Stimulated activated CD8-positive, alpha-beta memory T cell treated with anti-CD3 and anti-CD28 coated beads, Interleukin-7, amount 100 ng/mL, for 48 hours (primary cell): ENCODE data around the gene VWA8.

Experiments used
- DNase-seq, 2 donors: peaks; one replicate each; pipeline ENCODE4 v3.0.0-alpha.2; 2020; ENCODE audit warnings: low read depth in 1 of 2; ENCODE audit errors: extremely low read depth in 1 of 2

VWA8 gene

GRCh38 chr13:41960637-41961465 is at the start of gene VWA8:
VWA8 (minus strand) TSS chr13:41961109; CDS start chr13:41961015, 94 bp downstream.
- DNase-seq = peak; percentile 76 to 77

GRCh38 chr13:42009057-42009456 is 48.1 kb upstream of the VWA8 start:
- DNase-seq = no peak

DNA sequence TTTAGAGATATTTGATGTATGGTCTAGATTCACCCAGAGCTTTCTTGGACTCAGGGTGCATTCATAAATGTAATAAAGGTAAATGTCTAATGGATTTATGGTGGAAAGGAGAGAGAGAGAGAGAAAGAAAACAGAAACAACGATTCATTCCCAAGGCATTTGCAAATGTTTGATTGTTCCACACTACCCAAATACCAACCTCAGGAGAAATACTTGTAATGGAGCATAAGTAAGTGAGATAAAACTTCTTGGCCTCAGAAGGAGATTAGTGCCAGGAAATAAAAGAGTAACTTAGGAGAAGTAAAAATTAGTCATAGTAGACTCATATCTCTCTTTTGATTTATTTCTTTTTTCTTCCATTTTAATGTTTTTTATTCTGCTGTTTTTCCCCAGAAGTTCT is 46.9 kb upstream of the VWA8 start:
- no peak for DNase-seq

DNA sequence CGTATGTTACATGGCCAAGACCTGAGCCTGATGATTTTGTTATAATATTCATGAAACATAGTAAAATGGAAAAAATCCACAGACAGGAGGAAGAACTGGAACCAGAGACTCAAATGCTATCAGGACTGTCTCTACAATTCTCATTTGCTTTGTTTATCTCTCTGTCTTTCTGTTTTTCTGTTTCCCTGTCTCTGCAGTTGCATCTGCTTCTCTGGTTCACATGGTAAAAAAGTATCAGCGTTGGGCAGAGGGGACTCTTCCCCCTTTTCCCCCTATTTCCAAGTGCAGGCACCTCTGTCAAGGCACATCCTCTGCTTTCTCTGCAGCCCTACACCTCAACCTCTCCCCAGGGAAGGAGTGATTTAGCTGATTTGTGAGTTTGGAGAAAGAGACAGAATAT is 41.2 kb upstream of the VWA8 start:
- no peak for DNase-seq

DNA sequence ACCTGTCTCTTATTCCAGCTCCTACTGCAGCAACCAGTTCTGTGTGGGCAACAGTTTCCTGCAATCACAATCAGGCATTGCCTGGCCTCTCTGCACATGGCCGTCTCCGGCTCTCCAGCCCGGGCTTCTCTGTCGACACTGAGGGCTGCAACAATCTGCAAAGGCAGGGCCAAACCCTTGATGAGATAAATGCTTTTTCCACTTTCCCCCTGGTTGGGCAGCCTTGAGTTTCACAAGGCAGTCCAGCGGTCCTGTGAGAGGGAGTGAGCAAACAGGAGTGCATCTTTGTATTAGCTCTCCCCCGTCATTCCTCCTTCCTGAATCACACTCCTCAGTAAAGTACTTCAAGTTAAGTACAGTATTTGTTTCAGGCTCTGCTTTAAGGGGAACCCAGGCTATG is 40.7 kb upstream of the VWA8 start:
- DNase-seq = no peak

GRCh38 chr13:42000846-42001245 is 39.9 kb upstream of the VWA8 start:
- no peak for DNase-seq

- DNase-seq = no peak
Measured at GRCh38 chr13:41997396-41997795, 36.5 kb upstream of the VWA8 start.

GRCh38 chr13:41995946-41996345 is 35.0 kb upstream of the VWA8 start:
- DNase-seq = peak; percentile 25 to 26

DNA sequence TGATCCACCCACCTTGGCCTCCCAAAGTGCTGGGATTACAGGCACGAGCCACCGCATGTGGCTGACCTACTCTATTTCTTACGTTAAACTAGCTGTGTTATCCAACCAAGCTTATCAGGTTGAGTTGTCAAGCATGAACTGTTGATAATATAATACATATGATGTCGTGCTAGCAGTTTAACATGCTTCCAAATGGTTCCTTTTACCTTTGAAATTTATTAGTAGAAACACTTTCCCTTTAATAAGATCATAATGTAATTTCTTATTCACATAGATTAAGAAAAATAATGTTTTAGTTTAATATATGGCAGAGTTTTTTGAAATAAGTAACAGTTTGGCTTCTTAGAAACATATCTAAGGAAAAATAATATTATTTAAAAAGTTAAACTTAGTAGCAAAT is 34.4 kb upstream of the VWA8 start:
- no peak for DNase-seq

DNA sequence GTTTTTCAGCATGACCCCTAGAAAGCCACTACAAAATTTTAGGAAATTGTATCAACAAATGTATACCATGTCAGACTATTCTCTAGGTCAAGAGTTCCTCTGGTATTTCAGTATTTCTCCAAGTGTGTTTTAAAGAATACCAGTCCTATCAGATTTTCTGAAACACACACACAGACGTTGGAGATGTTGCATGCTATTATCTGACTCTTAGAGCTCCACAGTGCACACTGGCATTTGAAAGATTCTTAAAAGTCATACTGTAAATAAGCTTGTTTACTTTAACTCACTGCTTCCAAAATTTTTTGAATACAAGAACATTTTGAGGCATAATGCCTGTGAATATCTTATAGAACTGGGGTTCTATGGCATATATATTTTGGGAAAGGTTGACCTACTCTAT is 33.8 kb upstream of the VWA8 start:
- no peak for DNase-seq

GRCh38 chr13:41991936-41992335 is 31.0 kb upstream of the VWA8 start:
- no peak for DNase-seq

DNA sequence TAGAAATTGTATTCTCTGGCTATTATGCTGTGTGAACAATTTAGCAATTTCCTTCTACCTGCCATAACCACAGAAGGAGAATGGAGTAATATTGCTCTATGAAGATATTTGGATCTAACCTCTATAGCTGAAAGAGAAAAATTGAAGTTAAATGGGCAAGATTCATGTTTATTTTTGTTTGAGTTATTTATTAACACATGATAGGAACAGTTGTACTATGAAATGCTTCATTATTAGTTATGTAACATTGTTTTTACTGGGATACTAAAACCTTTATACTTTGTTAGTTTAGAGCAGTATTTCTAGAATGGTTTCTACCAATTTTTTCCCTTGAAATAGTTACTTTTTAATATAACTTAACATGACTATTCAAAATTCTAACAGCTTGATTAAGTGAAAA is 27.3 kb upstream of the VWA8 start:
- no peak for DNase-seq

DNA sequence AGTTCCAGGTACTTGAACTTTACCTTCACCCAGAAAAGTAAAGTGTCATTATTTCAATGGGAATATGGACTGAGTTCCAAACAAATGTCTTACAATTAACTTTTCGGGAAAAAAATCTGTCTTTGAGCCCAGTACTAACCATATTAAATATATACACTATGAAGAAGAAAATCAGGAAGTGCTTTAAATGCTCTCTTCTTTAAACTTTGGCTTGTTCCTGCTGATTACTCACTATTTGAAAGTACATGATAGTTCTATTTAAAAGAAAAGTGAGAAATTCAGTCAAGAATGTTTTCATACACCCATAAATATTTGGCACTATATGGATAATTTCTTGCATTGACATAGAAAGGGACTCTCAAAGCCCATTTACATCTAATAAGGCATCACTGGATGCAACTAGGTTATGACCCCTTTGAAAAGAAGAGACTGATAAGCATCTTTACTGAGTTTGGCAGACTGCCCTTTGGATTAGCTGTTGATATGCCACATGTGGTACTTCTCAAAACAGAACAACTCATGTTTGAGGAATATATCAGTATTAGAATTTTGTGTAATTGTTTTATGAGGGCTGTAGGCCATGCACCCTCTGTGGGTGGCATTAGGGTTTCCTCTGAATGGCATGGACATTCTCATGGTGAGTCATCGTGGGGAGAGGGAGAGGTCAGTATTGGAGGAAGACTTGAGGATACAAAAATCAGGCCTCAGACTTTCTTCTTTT is 25.0 kb upstream of the VWA8 start:
- DNase-seq = no peak

GRCh38 chr13:41981951-41982715 is 21.2 kb upstream of the VWA8 start:
- DNase-seq = no peak

GRCh38 chr13:41978007-41978406 is 17.1 kb upstream of the VWA8 start:
- DNase-seq = no peak

DNA sequence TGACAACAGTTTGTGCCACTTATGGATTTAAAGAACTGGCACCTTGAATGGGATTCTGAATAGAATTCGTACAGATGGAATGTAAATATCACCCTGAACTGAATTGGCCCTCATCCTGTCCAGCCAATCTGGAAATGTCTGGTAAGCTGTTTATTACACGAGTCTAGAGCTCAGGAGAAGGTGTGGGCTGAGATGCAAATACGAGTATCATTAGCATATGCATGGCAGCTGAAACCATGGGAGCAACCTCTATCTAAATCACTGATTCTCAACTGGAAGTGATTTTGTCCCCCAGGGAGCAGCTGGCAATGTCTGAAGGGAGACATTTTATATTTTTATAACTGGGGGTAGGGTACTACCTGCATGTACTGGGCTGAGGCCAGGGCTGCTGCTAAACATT is 15.6 kb upstream of the VWA8 start:
- no peak for DNase-seq

- DNase-seq = no peak
Measured at GRCh38 chr13:41974262-41974900, 13.5 kb upstream of the VWA8 start.

GRCh38 chr13:41973247-41973741 is 12.4 kb upstream of the VWA8 start:
- DNase-seq = no peak

DNA sequence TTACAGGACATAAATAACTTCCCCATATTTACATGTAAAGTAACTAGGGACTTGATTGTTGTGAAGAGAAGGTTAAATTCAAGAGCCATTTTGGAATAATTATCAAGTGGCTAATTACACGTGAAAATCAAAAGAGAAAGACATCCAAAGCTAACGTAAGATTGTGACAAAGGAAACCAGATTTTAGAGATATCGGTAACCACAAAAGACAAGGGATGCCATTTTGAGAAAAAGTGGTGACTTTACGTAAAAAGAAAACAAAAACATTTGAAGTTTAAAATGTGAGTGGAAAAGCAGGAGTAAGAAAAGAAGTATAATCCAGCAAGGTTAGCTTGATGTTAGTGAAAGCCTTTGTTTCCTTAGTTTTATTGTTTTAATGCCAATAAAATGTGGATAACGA is 10.9 kb upstream of the VWA8 start:
- no peak for DNase-seq

DNA sequence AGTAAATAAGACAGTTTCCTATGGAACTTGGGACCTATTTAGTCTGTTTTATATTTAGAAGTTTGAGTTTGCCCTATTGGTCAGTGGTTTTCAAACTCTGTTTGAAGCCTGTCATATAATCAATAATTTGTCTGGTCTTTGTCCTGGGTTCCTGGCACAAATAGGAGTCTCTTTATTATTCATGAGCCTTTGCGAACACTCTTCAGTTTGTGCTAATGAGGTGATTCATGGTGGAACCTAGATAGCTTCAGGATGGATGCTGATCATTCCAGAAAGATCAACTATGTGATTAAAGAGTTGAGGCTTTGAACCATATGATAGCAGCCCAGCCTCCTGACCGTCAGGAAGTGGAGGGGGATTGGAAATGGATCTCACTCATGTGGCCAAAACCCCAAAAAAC is 10.0 kb upstream of the VWA8 start:
- no peak for DNase-seq

GRCh38 chr13:41970022-41970421 is 9.1 kb upstream of the VWA8 start:
- no peak for DNase-seq
